Caco-2 (cell line): Measurements from ENCODE around the gene AJAP1. TPM values are rescaled to one million over a fixed set of nuclear protein-coding genes. Genes with fewer than 3 reads are reported as not detected.

ENCODE experiments used
- BruUV-seq: library from RNA; stranded (reverse); fragments of 400-500 nt; replicated peaks from 2 replicates; lab custom pipeline; 2021; lab: Mats Ljungman, UMichigan
- CTCF ChIA-PET: fragments of 300-600 bp; sonication (Branson Sonifier 250); formaldehyde crosslinking; loops from one replicate; lab custom pipeline; 2022; ENCODE audit warnings: antibody characterized with exemption; lab: Charles Lee
- POLR2A ChIA-PET: fragments of 300-600 bp; sonication (Branson Sonifier 250); formaldehyde crosslinking; loops from one replicate; lab custom pipeline; 2022; ENCODE audit warnings: antibody characterized with exemption; lab: Charles Lee
- DNase-seq, 2 experiments: peaks; one replicate each; pipeline versions ENCODE4 v3.0.0 to v3.0.0-alpha.2; 2020 to 2022
- H3K27me3 ChIP-seq: replicated peaks from 2 replicates; pipeline ENCODE4 v1.6.0; 2011; ENCODE audit warnings: low read length; ENCODE audit not compliant: control insufficient read depth, insufficient read depth
- H3K36me3 ChIP-seq: 2 replicates; pipeline ENCODE4 v1.5.1; 2011; ENCODE audit warnings: low read length; ENCODE audit not compliant: control insufficient read depth, insufficient read depth
- H3K4me1 ChIP-seq: fragments of 250-450 bp; sonication (Bioruptor Pico); 2 replicates; pipeline ENCODE4 v1.5.1; 2020; ENCODE audit warnings: mild to moderate bottlenecking
- H3K4me3 ChIP-seq: 2 replicates; pipeline ENCODE4 v1.5.1; 2011; ENCODE audit warnings: low read depth, mild to moderate bottlenecking, control low read depth, low read length
- H3K9me3 ChIP-seq: fragments of 250-450 bp; sonication (Bioruptor Pico); 2 replicates; pipeline ENCODE4 v1.5.1; 2020; ENCODE audit warnings: mild to moderate bottlenecking, moderate library complexity
- H3K27ac Mint-ChIP-seq: one replicate; pipeline ENCODE4 v1.8.0; 2022; ENCODE audit warnings: mixed read lengths; ENCODE audit not compliant: unreplicated experiment
- H3K27me3 Mint-ChIP-seq: one replicate; pipeline ENCODE4 v1.8.0; 2022; ENCODE audit warnings: mixed read lengths; ENCODE audit not compliant: insufficient read depth, unreplicated experiment
- H3K36me3 Mint-ChIP-seq: one replicate; pipeline ENCODE4 v1.8.0; 2022; ENCODE audit warnings: mild to moderate bottlenecking, mixed read lengths; ENCODE audit not compliant: insufficient read depth, unreplicated experiment
- H3K4me1 Mint-ChIP-seq: one replicate; pipeline ENCODE4 v1.8.0; 2022; ENCODE audit warnings: low read depth, mixed read lengths; ENCODE audit not compliant: unreplicated experiment
- H3K4me3 Mint-ChIP-seq: one replicate; pipeline ENCODE4 v1.8.0; 2022; ENCODE audit warnings: mild to moderate bottlenecking, moderate library complexity, mixed read lengths; ENCODE audit not compliant: unreplicated experiment
- H3K9me3 Mint-ChIP-seq: one replicate; pipeline ENCODE4 v1.8.0; 2022; ENCODE audit warnings: mixed read lengths; ENCODE audit not compliant: unreplicated experiment
- CTCF ChIP-seq, 2 experiments: fragments of 200-600 bp in 1 of 2; IDR thresholded peaks; 1 replicate in 1 of 2; 2 replicates in 1 of 2; pipeline versions ENCODE4 v1.5.1 to v1.8.0; 2011 to 2022; ENCODE audit warnings: antibody characterized with exemption in 1 of 2, control low read depth in 1 of 2, inconsistent platforms in 1 of 2, low read depth in 1 of 2, low read length in 1 of 2, mild to moderate bottlenecking in 1 of 2, moderate library complexity in 1 of 2; ENCODE audit not compliant: insufficient read depth in 1 of 2, severe bottlenecking in 1 of 2, unreplicated experiment in 1 of 2
- intact Hi-C: fragments of 100-400 bp; cut with micrococcal nuclease; formaldehyde crosslinking; loops from one replicate; pipeline ENCODE4 v1.10.0; 2022; ENCODE audit not compliant: unreplicated experiment
- total RNA-seq: library from RNA; stranded (reverse); gene quantifications from 2 replicates; pipeline ENCODE4 v1.2.3, GENCODE V29; 2022

AJAP1 gene
- total RNA-seq, 1 experiment from 2014 or later: not detected

- BruUV-seq: no TSS peak
- no peak for DNase-seq
- H3K27me3 Mint-ChIP-seq: peaks cover 4% of the 10 kb centered on the region
- no peaks in the 10 kb centered on the region for H3K36me3 ChIP-seq
- no peaks in the 10 kb centered on the region for H3K4me1 ChIP-seq
- H3K9me3 ChIP-seq: no peaks in the 10 kb centered on the region
- H3K4me3 Mint-ChIP-seq: no peak overlapping the region
- no peak for TF ChIP-seq CTCF (IDR thresholded peaks at IDR 0.05; ENCODE audit: insufficient read depth in 1 of 2, low read depth in 1 of 2, low read length in 1 of 2, severe bottlenecking in 1 of 2, unreplicated experiment in 1 of 2)
- no peak overlapping the region for H3K27ac Mint-ChIP-seq
- H3K4me1 Mint-ChIP-seq: no peaks in the 10 kb centered on the region
- no peaks in the 10 kb centered on the region for H3K27me3 ChIP-seq
- ChIA-PET CTCF (no interaction called here), POLR2A (no interaction called here)
- no peaks in the 10 kb centered on the region for H3K36me3 Mint-ChIP-seq
- H3K9me3 Mint-ChIP-seq: peaks cover 9% of the 10 kb centered on the region
- intact Hi-C loops: no loop called here
- H3K4me3 ChIP-seq: no peak overlapping the region
These were observed 105.3 kb downstream of the AJAP1 start for GRCh38 chr1:4759671-4760070.

- Mint-ChIP-seq H3K27ac (no peak overlapping the region), H3K4me1 (no peaks in the 10 kb centered on the region), H3K36me3 (no peaks in the 10 kb centered on the region), H3K4me3 (no peak overlapping the region), H3K9me3 (peaks cover 9% of the 10 kb centered on the region), H3K27me3 (peaks cover 4% of the 10 kb centered on the region)
- no peak for TF ChIP-seq CTCF (IDR thresholded peaks at IDR 0.05; ENCODE audit: insufficient read depth in 1 of 2, low read depth in 1 of 2, low read length in 1 of 2, severe bottlenecking in 1 of 2, unreplicated experiment in 1 of 2)
- Histone ChIP-seq H3K4me1 (no peaks in the 10 kb centered on the region), H3K9me3 (no peaks in the 10 kb centered on the region), H3K27me3 (no peaks in the 10 kb centered on the region), H3K4me3 (no peak overlapping the region), H3K36me3 (no peaks in the 10 kb centered on the region)
- BruUV-seq: no TSS peak
- ChIA-PET CTCF (no interaction called here), POLR2A (no interaction called here)
- intact Hi-C loops: no loop called here
- no peak for DNase-seq
These were observed 105.7 kb downstream of the AJAP1 start for GRCh38 chr1:4760088-4760487.

GRCh38 chr1:4761324-4761723 is 106.9 kb downstream of the AJAP1 start:
- H3K9me3 ChIP-seq: no peaks in the 10 kb centered on the region
- Mint-ChIP-seq H3K4me3 (no peak overlapping the region), H3K27ac (no peak overlapping the region), H3K4me1 (no peaks in the 10 kb centered on the region), H3K36me3 (no peaks in the 10 kb centered on the region), H3K27me3 (peaks cover 7% of the 10 kb centered on the region), H3K9me3 (peaks cover 9% of the 10 kb centered on the region)
- no TSS peak for BruUV-seq
- POLR2A ChIA-PET: no interaction called here
- CTCF ChIA-PET: no interaction called here
- intact Hi-C loops: no loop called here
- no peaks in the 10 kb centered on the region for H3K36me3 ChIP-seq
- DNase-seq: no peak
- H3K27me3 ChIP-seq: no peaks in the 10 kb centered on the region
- H3K4me3 ChIP-seq: no peak overlapping the region
- H3K4me1 ChIP-seq: no peaks in the 10 kb centered on the region
- TF ChIP-seq CTCF (IDR thresholded peaks at IDR 0.05; ENCODE audit: insufficient read depth in 1 of 2, low read depth in 1 of 2, low read length in 1 of 2, severe bottlenecking in 1 of 2, unreplicated experiment in 1 of 2): no peak
